GM12878 (cell line): ENCODE results near the gene RAD51B. TPM values are rescaled to one million over a fixed set of nuclear protein-coding genes. Genes with fewer than 3 reads are reported as not detected.

Experiments
- ATAC-seq: fragments of 200-7000 bp; cut with Tn5 transposase; 3 replicates; pipeline ENCODE4 v1.9.1; 2020; ENCODE audit warnings: mild to moderate bottlenecking, moderate library complexity
- BruUV-seq: library from RNA; stranded (reverse); fragments of 400-500 nt; replicated peaks from 2 replicates; lab custom pipeline; 2021; lab: Mats Ljungman, UMichigan
- CTCF ChIA-PET: fragments of 300-600 bp; sonication (Branson Sonifier 250); formaldehyde crosslinking; extraction: SDS; loops from one replicate; lab custom pipeline; 2021; ENCODE audit warnings: inconsistent platforms; lab: Yijun Ruan, JAX
- POLR2A ChIA-PET: fragments of 350-600 bp; formaldehyde crosslinking; extraction: SDS; loops from one replicate; lab custom pipeline; 2021; ENCODE audit warnings: inconsistent platforms; lab: Charles Lee
- RAD21 ChIA-PET: fragments of 300-600 bp; sonication (Branson Sonifier 250); formaldehyde crosslinking; loops from one replicate; lab custom pipeline; 2023; ENCODE audit warnings: antibody characterized with exemption; ENCODE audit not compliant: unreplicated experiment; lab: Charles Lee
- SMC1A ChIA-PET: fragments of 300-600 bp; sonication (Branson Sonifier 250); formaldehyde crosslinking; loops from one replicate; lab custom pipeline; 2023; ENCODE audit not compliant: unreplicated experiment, uncharacterized antibody; lab: Charles Lee
- DNase-seq: peaks from one replicate; pipeline ENCODE4 v3.0.0-alpha.2; 2011; ENCODE audit warnings: low read depth, low spot score
- FAIRE-seq: peaks from 3 replicates; lab custom pipeline; 2011; peaks lifted over from hg19 to GRCh38; lab: Jason Lieb, UNC
- H2AFZ ChIP-seq: 2 replicates; pipeline ENCODE4 v1.6.0; 2011; ENCODE audit warnings: low read depth, low read length, control low read depth; ENCODE audit not compliant: control insufficient read depth
- H3K27ac ChIP-seq: 2 replicates; pipeline ENCODE4 v1.5.1; 2011; ENCODE audit warnings: control low read depth; ENCODE audit not compliant: control insufficient read depth, insufficient read depth
- H3K27me3 ChIP-seq, 2 experiments: replicated peaks in 1 of 2; 2 replicates each; pipeline versions ENCODE4 v1.6.0 to v1.6.1; 2011; ENCODE audit warnings: low read length in 1 of 2; ENCODE audit not compliant: control insufficient read depth in 2 of 2, insufficient read depth in 2 of 2
- H3K36me3 ChIP-seq, 2 experiments: 2 replicates each; pipeline ENCODE4 v1.5.1; 2011; ENCODE audit warnings: low read length in 1 of 2; ENCODE audit not compliant: control insufficient read depth in 2 of 2, insufficient read depth in 2 of 2
- H3K4me1 ChIP-seq: 2 replicates; pipeline ENCODE4 v1.6.1; 2011; ENCODE audit warnings: mild to moderate bottlenecking, low read length, moderate library complexity, mixed read lengths; ENCODE audit not compliant: control insufficient read depth, insufficient read depth
- H3K4me2 ChIP-seq: 2 replicates; pipeline ENCODE4 v1.6.0; 2011; ENCODE audit warnings: control low read depth; ENCODE audit not compliant: control insufficient read depth, insufficient read depth
- H3K4me3 ChIP-seq: fragments of 200-600 bp; sonication (generic); 2 replicates; pipeline ENCODE4 v1.5.1; 2016
- H3K79me2 ChIP-seq: 2 replicates; pipeline ENCODE4 v1.6.0; 2011; ENCODE audit warnings: low read length; ENCODE audit not compliant: control insufficient read depth, insufficient read depth
- H3K9ac ChIP-seq: 2 replicates; pipeline ENCODE4 v1.8.0; 2011; ENCODE audit warnings: low read length, control low read depth, mixed read lengths; ENCODE audit not compliant: control insufficient read depth, insufficient read depth
- H3K9me3 ChIP-seq: replicated peaks from 3 replicates; pipeline ENCODE4 v1.5.1; 2011; ENCODE audit warnings: mild to moderate bottlenecking, low read length; ENCODE audit not compliant: control insufficient read depth, insufficient read depth
- H4K20me1 ChIP-seq: 2 replicates; pipeline ENCODE4 v1.6.0; 2011; ENCODE audit not compliant: control insufficient read depth, insufficient read depth
- SMARCA5 ChIP-seq: fragments of 450-650 bp; IDR thresholded peaks from 2 replicates; pipeline ENCODE4 v1.6.1; 2017; ENCODE audit warnings: mild to moderate bottlenecking
- SREBF1 ChIP-seq: IDR thresholded peaks from 2 replicates; pipeline ENCODE4 v1.6.1; 2012; ENCODE audit warnings: mild to moderate bottlenecking, low read length
- TCF12 ChIP-seq: IDR thresholded peaks from 2 replicates; pipeline ENCODE4 v1.6.1; 2011; ENCODE audit warnings: low read depth, mild to moderate bottlenecking, low read length
- WGBS: methylation state at CpG from one replicate; pipeline ENCODE4 v1.1.6; 2016; ENCODE audit warnings: low lambda C conversion rate; ENCODE audit not compliant: insufficient replicate concordance, insufficient coverage; ENCODE audit errors: missing lambda C conversion rate; 5-methylcytosine and 5-hydroxymethylcytosine counted together
- in situ Hi-C: fragments of 300-500 bp; cut with MboI; formaldehyde crosslinking; loops from 9 replicates; pipeline ENCODE4 v1.14.3; 2018; ENCODE audit warnings: mixed read lengths
- intact Hi-C: fragments of 100-400 bp; cut with micrococcal nuclease; formaldehyde crosslinking; loops from one replicate; pipeline ENCODE4 v1.14.2; 2022; ENCODE audit not compliant: unreplicated experiment
- polyA plus RNA-seq, 11 experiments: library from polyadenylated mRNA; depleted of rRNA in 4 of 11; unstranded in 6 of 11; stranded (reverse) in 5 of 11; fragments of >200 nt; fragmentation: Nextera tagmentation in 4 of 11; fragmentation: Illumina TruSeq in 1 of 11; extraction: Ambion mirVana in 4 of 11; extraction: Trizol in 1 of 11; gene quantifications; 1 replicate in 1 of 11; 2 replicates in 10 of 11; pipeline versions ENCODE4 v1.2.1 to v1.2.3, GENCODE V29; 2011 to 2016; ENCODE audit warnings: inconsistent platforms in 2 of 11, missing spikeins in 2 of 11, low read depth in 1 of 11
- total RNA-seq, 4 experiments: library from RNA; depleted of rRNA in 3 of 4; stranded (reverse); fragments of >200 nt in 3 of 4; fragmentation: Illumina TruSeq in 1 of 4; extraction: Trizol in 1 of 4; gene quantifications; 2 replicates each; pipeline versions ENCODE4 v1.2.1 to v1.2.3, GENCODE V29; 2013 to 2021
- TF ChIP-seq, protein P1 (sequence below): IDR thresholded peaks from 2 replicates; pipeline ENCODE4 v1.6.1; 2011; ENCODE audit warnings: mild to moderate bottlenecking, low read depth, low read length, moderate library complexity; ENCODE audit not compliant: insufficient replicate concordance
- TF ChIP-seq, protein P2 (sequence below): fragments of 450-650 bp; conservative IDR thresholded peaks from 2 replicates; pipeline ENCODE4 v1.6.1; 2017; ENCODE audit warnings: mild to moderate bottlenecking, moderate library complexity
- TF ChIP-seq, protein P3 (sequence below): IDR thresholded peaks from 2 replicates; pipeline ENCODE4 v1.6.1; 2011; ENCODE audit warnings: borderline replicate concordance, low read depth, mild to moderate bottlenecking, moderate library complexity, low read length; ENCODE audit not compliant: insufficient read depth, poor library complexity, severe bottlenecking

Gene RAD51B
- total and polyA plus RNA-seq, 10 of the 15 experiments (the other 5 are each of a cell fraction or from before 2014, with no cell fraction given): 9.8 to 26.8 (median 21.3) TPM

DNA sequence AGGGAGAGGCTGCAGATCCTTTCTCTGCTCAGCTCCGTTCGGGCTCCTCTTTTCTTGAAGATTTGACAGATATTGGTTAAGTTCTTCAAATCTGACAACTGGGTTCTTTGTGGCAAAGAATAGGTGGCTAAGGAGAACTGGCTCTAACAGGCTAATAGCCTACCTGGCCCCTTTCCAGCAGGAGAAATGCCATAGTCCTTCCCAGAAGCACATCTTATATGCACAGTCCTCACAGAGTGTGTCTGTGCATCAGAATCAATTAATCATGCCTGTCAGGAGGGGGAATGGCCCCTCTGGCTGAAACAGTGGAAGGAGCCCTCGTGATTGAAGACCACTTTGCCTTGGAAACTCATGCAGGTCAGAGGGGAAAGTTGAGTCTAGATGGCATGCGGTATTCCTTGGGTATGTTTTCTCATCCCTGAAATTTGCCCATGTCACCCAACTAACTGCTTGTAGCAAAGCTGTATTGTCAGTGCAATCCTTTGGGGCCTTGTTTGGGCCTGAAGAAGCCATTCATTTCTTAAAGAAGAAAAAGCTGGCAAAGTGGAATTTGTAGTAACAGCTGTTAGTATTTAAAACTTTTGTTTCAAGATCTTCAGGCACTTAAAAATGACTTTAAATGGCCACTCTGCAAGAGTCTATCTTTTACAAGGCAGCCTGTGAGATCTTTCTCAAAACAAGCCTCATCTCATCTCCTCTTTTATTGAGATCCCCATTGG is 721.8 kb downstream of the RAD51B start:
- Histone ChIP-seq H3K4me1 (no peaks in the 10 kb centered on the region), H4K20me1 (no peaks in the 10 kb centered on the region), H3K4me3 (no peak overlapping the region), H3K4me2 (no peak overlapping the region), H3K27me3 (no peaks in the 10 kb centered on the region), H2AFZ (no peak overlapping the region)
- BruUV-seq: no TSS peak
- POLR2A ChIA-PET: interaction anchor here (0.5 kb wide), 1 partner anchor 11 kb away, joined by 3 read pairs; no protein-coding TSS in a partner anchor
- RAD21 ChIA-PET: no interaction called here
- WGBS: 72% methylated on average over 4 of the region's 4 CpGs
- DNase-seq: no peak
- TF ChIP-seq SMARCA5 (no peak), TCF12 (no peak)
- TF ChIP-seq, all 136 proteins: peak for 0
- ATAC-seq: no peak
- H3K9ac ChIP-seq: no peak overlapping the region
- no peaks in the 10 kb centered on the region for H3K36me3 ChIP-seq
- in situ Hi-C loops: no loop called here
- H3K9me3 ChIP-seq: no peaks in the 10 kb centered on the region
- H3K27ac ChIP-seq: no peak overlapping the region
- SMC1A ChIA-PET: interaction anchor here (0.9 kb wide), 1 partner anchor 103 kb away, joined by 4 read pairs; no protein-coding TSS in a partner anchor
- intact Hi-C loops: no loop called here
- CTCF ChIA-PET: no interaction called here
- no peak for FAIRE-seq
- no peaks in the 10 kb centered on the region for H3K79me2 ChIP-seq

DNA sequence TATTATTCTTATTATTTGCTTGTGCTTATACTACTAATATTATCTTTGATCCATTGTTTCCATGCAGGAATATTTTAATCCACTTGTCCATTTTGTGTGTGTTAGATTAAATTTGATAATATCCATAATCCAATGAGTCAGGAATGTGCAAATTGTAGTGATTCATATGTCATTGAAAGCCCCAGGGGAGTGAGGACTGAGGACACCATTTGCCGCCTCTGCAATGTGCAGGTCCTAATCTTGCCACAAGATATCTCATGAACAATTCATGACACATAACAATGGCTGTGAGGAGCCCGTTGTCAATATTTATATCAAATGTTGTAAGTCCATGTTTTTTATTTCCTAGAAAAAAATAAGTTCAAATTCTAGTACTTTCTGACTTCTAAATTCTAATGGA is 722.8 kb downstream of the RAD51B start:
- no peak for DNase-seq
- Histone ChIP-seq H3K9ac (no peak overlapping the region), H3K36me3 (no peaks in the 10 kb centered on the region), H3K27me3 (no peaks in the 10 kb centered on the region), H3K79me2 (no peaks in the 10 kb centered on the region), H4K20me1 (no peaks in the 10 kb centered on the region), H3K4me1 (peaks cover 4% of the 10 kb centered on the region), H3K27ac (no peak overlapping the region), H3K4me2 (no peak overlapping the region), H3K9me3 (no peaks in the 10 kb centered on the region), H3K4me3 (no peak overlapping the region), H2AFZ (no peak overlapping the region)
- in situ Hi-C loops (no loop called here), intact Hi-C loops (no loop called here)
- TF ChIP-seq, protein P1, sequence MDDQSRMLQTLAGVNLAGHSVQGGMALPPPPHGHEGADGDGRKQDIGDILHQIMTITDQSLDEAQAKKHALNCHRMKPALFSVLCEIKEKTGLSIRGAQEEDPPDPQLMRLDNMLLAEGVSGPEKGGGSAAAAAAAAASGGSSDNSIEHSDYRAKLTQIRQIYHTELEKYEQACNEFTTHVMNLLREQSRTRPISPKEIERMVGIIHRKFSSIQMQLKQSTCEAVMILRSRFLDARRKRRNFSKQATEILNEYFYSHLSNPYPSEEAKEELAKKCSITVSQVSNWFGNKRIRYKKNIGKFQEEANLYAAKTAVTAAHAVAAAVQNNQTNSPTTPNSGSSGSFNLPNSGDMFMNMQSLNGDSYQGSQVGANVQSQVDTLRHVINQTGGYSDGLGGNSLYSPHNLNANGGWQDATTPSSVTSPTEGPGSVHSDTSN: no peak
- TF ChIP-seq, protein P2, sequence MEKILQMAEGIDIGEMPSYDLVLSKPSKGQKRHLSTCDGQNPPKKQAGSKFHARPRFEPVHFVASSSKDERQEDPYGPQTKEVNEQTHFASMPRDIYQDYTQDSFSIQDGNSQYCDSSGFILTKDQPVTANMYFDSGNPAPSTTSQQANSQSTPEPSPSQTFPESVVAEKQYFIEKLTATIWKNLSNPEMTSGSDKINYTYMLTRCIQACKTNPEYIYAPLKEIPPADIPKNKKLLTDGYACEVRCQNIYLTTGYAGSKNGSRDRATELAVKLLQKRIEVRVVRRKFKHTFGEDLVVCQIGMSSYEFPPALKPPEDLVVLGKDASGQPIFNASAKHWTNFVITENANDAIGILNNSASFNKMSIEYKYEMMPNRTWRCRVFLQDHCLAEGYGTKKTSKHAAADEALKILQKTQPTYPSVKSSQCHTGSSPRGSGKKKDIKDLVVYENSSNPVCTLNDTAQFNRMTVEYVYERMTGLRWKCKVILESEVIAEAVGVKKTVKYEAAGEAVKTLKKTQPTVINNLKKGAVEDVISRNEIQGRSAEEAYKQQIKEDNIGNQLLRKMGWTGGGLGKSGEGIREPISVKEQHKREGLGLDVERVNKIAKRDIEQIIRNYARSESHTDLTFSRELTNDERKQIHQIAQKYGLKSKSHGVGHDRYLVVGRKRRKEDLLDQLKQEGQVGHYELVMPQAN: no peak
- TF ChIP-seq TCF12: no peak
- no peak for TF ChIP-seq SREBF1
- TF ChIP-seq, protein P3, sequence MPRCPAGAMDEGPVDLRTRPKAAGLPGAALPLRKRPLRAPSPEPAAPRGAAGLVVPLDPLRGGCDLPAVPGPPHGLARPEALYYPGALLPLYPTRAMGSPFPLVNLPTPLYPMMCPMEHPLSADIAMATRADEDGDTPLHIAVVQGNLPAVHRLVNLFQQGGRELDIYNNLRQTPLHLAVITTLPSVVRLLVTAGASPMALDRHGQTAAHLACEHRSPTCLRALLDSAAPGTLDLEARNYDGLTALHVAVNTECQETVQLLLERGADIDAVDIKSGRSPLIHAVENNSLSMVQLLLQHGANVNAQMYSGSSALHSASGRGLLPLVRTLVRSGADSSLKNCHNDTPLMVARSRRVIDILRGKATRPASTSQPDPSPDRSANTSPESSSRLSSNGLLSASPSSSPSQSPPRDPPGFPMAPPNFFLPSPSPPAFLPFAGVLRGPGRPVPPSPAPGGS: no peak
- ChIA-PET RAD21 (no interaction called here), SMC1A (no interaction called here), POLR2A (interaction anchor here (0.6 kb wide), 1 partner anchor 319 kb away, joined by 7 read pairs; no protein-coding TSS in a partner anchor), CTCF (no interaction called here)
- no peak for ATAC-seq
- FAIRE-seq: no peak
- BruUV-seq: no TSS peak
- WGBS: 94% methylated on average over 2 of the region's 2 CpGs
